ENCODE results near the gene MSANTD7. TPM values are rescaled to one million over a fixed set of nuclear protein-coding genes. Genes with fewer than 3 reads are reported as not detected.

MSANTD7 gene
- total and polyA plus RNA-seq, 2 donors from 2014 or later, result 2.8 to 9.5 TPM

DNA sequence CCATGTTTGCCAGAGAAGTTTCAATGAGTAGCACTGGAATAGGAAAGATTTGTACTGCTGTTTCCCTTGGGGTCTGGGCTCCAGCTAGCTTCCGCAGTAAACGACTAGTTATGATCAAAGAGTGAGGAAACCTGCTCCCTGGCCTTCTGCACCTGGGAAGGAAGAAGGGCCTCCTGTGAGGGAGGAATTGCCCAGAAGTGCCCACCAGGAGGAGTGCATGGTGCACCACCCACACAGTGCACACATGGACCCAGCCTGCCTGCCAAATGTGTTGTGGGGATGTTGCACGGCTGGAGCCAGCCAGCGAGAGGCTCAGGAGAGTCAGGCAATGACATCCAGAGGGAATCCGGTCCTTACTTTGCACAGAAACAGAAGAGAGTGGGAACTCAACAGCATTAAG, 36.4 kb upstream of the MSANTD7 start:
- Histone ChIP-seq H3K27me3 (ENCODE audit: control insufficient read depth, insufficient read depth, low read length) (no peaks in the 10 kb centered on the region), H3K27ac (ENCODE audit: low read depth in 2 of 2, low read length in 2 of 2) (no peak overlapping the region), H3K9ac (ENCODE audit: low read length in 3 of 3) (no peak overlapping the region), H3K4me1 (ENCODE audit: control insufficient read depth in 2 of 3, insufficient read depth in 2 of 3, low read depth in 1 of 3, low read length in 3 of 3) (peaks cover 0 to 4% (median 0%) of the 10 kb centered on the region in 3 donors), H3K4me3 (ENCODE audit: low read length in 3 of 3) (no peak overlapping the region), H3K36me3 (ENCODE audit: control insufficient read depth in 2 of 3, insufficient read depth in 3 of 3, low read length in 3 of 3) (no peaks in the 10 kb centered on the region), H3K9me3 (ENCODE audit: control insufficient read depth in 2 of 3, insufficient read depth in 1 of 3, low read length in 3 of 3) (no peaks in the 10 kb centered on the region)
- FAIRE-seq, result no peak
- peak in 4 of 5 donors; percentile 34 to 63 (median 43) for DNase-seq
- TF ChIP-seq, protein P1, sequence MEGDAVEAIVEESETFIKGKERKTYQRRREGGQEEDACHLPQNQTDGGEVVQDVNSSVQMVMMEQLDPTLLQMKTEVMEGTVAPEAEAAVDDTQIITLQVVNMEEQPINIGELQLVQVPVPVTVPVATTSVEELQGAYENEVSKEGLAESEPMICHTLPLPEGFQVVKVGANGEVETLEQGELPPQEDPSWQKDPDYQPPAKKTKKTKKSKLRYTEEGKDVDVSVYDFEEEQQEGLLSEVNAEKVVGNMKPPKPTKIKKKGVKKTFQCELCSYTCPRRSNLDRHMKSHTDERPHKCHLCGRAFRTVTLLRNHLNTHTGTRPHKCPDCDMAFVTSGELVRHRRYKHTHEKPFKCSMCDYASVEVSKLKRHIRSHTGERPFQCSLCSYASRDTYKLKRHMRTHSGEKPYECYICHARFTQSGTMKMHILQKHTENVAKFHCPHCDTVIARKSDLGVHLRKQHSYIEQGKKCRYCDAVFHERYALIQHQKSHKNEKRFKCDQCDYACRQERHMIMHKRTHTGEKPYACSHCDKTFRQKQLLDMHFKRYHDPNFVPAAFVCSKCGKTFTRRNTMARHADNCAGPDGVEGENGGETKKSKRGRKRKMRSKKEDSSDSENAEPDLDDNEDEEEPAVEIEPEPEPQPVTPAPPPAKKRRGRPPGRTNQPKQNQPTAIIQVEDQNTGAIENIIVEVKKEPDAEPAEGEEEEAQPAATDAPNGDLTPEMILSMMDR (IDR thresholded peaks at IDR 0.05; ENCODE audit: borderline replicate concordance, extremely low read depth, insufficient read depth), result no peak
- intact Hi-C loops (cut with DNase I), result no loop called here

DNA sequence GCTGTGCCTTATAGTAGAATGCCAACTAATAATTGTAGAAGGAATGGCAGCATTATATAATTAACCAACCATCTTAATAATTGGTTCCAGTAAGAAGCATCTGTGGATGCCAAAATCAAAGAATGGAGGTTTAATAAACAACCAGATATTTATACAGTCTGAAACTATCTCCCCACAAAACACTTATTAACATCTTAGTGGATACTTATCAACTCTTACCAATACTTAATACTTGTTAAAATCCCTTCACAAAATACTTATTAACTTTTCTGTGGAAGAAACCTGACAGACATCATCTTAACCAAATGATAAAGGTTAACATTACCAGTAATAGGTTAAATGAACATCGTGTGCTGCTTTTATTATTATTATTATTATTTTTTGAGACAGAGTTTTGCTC, 34.3 kb upstream of the MSANTD7 start:
- DNase-seq (no peak), FAIRE-seq (no peak)
- H3K9me3 ChIP-seq (ENCODE audit: control insufficient read depth in 2 of 3, insufficient read depth in 1 of 3, low read length in 3 of 3), result no peaks in the 10 kb centered on the region
- H3K27ac ChIP-seq (ENCODE audit: low read depth in 2 of 2, low read length in 2 of 2), result no peak overlapping the region
- intact Hi-C loops (cut with DNase I), result no loop called here
- no peaks in the 10 kb centered on the region for H3K36me3 ChIP-seq (ENCODE audit: control insufficient read depth in 2 of 3, insufficient read depth in 3 of 3, low read length in 3 of 3)
- H3K4me3 ChIP-seq (ENCODE audit: low read length in 3 of 3), result no peak overlapping the region
- no peaks in the 10 kb centered on the region for H3K27me3 ChIP-seq (ENCODE audit: control insufficient read depth, insufficient read depth, low read length)
- peaks cover 0 to 4% (median 0%) of the 10 kb centered on the region in 3 donors for H3K4me1 ChIP-seq (ENCODE audit: control insufficient read depth in 2 of 3, insufficient read depth in 2 of 3, low read depth in 1 of 3, low read length in 3 of 3)
- H3K9ac ChIP-seq (ENCODE audit: low read length in 3 of 3), result no peak overlapping the region
- TF ChIP-seq, protein P1 (IDR thresholded peaks at IDR 0.05; ENCODE audit: borderline replicate concordance, extremely low read depth, insufficient read depth), result no peak

DNA sequence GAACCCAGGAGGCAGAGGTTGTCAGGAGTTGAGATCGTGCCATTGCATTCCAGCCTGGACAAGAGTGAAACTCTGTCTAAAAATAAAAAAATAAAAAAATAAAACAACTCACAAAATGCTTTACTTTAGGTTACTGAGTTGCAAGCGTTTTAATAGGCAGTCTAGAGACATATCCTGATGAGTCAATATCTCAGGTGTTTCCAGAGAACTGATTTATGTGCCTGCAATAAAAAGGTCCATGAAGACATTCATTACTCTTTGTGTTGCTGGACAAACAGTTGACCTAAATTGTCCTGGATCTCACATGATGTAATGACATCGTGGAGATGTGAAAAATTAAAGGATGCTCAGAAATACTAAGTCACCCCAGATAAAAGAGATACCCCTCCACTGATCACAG, 31.8 kb upstream of the MSANTD7 start:
- DNase-seq (no peak), FAIRE-seq (no peak)
- Histone ChIP-seq H3K4me3 (ENCODE audit: low read length in 3 of 3) (no peak overlapping the region), H3K9ac (ENCODE audit: low read length in 3 of 3) (no peak overlapping the region), H3K27me3 (ENCODE audit: control insufficient read depth, insufficient read depth, low read length) (no peaks in the 10 kb centered on the region), H3K36me3 (ENCODE audit: control insufficient read depth in 2 of 3, insufficient read depth in 3 of 3, low read length in 3 of 3) (no peaks in the 10 kb centered on the region), H3K9me3 (ENCODE audit: control insufficient read depth in 2 of 3, insufficient read depth in 1 of 3, low read length in 3 of 3) (no peaks in the 10 kb centered on the region), H3K27ac (ENCODE audit: low read depth in 2 of 2, low read length in 2 of 2) (no peak overlapping the region), H3K4me1 (ENCODE audit: control insufficient read depth in 2 of 3, insufficient read depth in 2 of 3, low read depth in 1 of 3, low read length in 3 of 3) (peaks cover 0 to 4% (median 0%) of the 10 kb centered on the region in 3 donors)
- intact Hi-C loops (cut with DNase I), result no loop called here
- TF ChIP-seq, protein P1 (IDR thresholded peaks at IDR 0.05; ENCODE audit: borderline replicate concordance, extremely low read depth, insufficient read depth), result no peak

Data from kidney (tissue), 14 donors.